Fibroblast of peridontal ligament (primary cell): ENCODE data around the gene ACVRL1.
A peak's percentile ranks its signal among the peaks of the same experiment; 100 is the strongest.

Experiments
- DNase-seq: peaks from one replicate; pipeline ENCODE4 v3.0.0-alpha.2; 2010; ENCODE audit errors: extremely low read depth

The ACVRL1 gene

GRCh38 chr12:51915951-51916350 is 8.6 kb downstream of the ACVRL1 start:
- no peak for DNase-seq

- DNase-seq = no peak
Measured at GRCh38 chr12:51917041-51917590, 9.8 kb downstream of the ACVRL1 start.

GRCh38 chr12:51917746-51918453 is 10.6 kb downstream of the ACVRL1 start:
- DNase-seq = no peak

GRCh38 chr12:51920046-51920445 is 12.7 kb downstream of the ACVRL1 start:
- DNase-seq = no peak

- DNase-seq = no peak
Measured at GRCh38 chr12:51921017-51921725, 13.9 kb downstream of the ACVRL1 start.

- DNase-seq = no peak
Measured at GRCh38 chr12:51922146-51922545, 14.8 kb downstream of the ACVRL1 start.

GRCh38 chr12:51922762-51923505 is 15.6 kb downstream of the ACVRL1 start:
- DNase-seq = peak; percentile 90

GRCh38 chr12:51923506-51924365 is 16.4 kb downstream of the ACVRL1 start:
- no peak for DNase-seq

GRCh38 chr12:51924551-51925319 is 17.4 kb downstream of the ACVRL1 start:
- DNase-seq = no peak

- no peak for DNase-seq
Measured at GRCh38 chr12:51925346-51926063, 18.2 kb downstream of the ACVRL1 start.

- DNase-seq = no peak
Measured at GRCh38 chr12:51926064-51926632, 18.8 kb downstream of the ACVRL1 start.

GRCh38 chr12:51926718-51927117 is 19.4 kb downstream of the ACVRL1 start:
- DNase-seq = peak; percentile 25

- DNase-seq = no peak
Measured at GRCh38 chr12:51932218-51933076, 25.1 kb downstream of the ACVRL1 start.

GRCh38 chr12:51934080-51934479 is 26.8 kb downstream of the ACVRL1 start:
- DNase-seq = no peak

- no peak for DNase-seq
Measured at GRCh38 chr12:51937926-51938325, 30.6 kb downstream of the ACVRL1 start.

GRCh38 chr12:51938726-51939125 is 31.4 kb downstream of the ACVRL1 start:
- no peak for DNase-seq

GRCh38 chr12:51941011-51941581 is 33.8 kb downstream of the ACVRL1 start:
- no peak for DNase-seq

GRCh38 chr12:51941604-51942003 is 34.3 kb downstream of the ACVRL1 start:
- DNase-seq = no peak
